HG03442 (cell line): ENCODE results near the gene RAB36.
"Not testable (repeated sequence)": the region's sequence is repeated elsewhere in the genome, so short reads cannot be mapped to it uniquely, and the experiment has no call there.

ENCODE experiments used
- ATAC-seq: cut with Tn5 transposase; IDR thresholded peaks from one replicate; pipeline ENCODE4 v1.9.1; 2021; ENCODE audit warnings: mild to moderate bottlenecking, moderate library complexity; ENCODE audit not compliant: unreplicated experiment

The RAB36 gene

DNA sequence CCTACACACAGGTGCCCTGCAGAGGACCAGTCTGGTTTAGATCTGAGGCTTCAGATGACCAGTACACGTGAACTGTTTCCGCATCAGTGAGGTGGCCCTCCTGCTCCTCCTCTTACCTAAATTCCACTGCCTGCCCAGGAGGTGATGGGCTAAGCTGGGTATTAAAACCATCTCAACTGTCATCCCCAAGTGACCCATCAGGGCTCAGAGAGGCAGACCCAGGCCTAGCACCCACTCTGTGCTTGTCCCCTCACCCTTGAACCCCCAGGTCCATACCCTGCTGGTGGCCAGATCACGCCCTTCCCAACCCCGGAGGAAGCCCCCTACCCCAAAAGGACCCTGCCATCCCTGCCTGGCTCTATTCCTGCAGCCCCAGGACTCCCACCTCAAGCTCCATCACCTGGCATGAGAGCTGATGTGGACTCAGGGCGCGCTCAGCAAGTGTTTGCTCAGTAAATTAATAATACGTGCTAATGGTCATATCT is 24.8 kb upstream of the RAB36 start:
- no peak for ATAC-seq

DNA sequence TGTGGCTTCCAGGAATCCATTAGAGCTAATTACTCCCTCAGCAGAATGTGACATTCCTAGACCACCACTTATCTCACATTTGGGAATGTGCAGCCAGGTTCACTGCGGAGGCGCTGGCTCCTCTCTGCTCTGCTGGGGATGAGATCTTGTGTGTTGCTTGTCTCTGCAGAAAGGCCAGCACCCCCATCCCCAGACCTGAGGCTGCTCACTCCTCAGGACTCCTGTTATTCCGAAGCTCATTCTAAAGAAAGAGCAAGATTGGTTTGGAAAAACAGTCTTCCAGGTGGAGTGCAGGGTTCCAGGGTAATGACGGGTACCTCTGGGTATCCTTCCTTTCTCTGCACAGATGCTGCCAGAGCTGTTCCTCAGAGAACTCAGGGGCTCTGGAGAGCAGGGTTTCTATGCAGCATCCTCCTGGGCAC is 24.3 kb upstream of the RAB36 start:
- no peak for ATAC-seq

DNA sequence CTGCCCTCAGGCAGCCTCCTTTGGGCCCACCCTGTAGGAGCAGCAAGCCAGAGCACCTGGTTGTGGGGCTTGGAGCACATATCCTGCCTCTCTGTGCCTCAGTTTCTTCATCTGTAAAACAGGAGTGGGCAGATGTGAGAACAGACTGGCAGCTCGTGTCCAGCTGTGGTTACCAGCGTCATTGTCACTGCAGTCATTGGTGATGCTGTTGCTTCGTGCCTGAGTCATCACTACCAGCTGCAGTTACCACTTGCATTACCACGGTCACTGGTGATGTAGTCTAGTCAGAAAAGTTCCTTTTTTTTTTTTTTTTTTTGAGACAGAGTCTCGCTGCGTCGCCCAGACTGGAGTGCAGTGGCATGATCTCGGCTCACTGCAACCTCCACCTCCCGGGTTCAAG is 23.9 kb upstream of the RAB36 start:
- ATAC-seq, result no peak

DNA sequence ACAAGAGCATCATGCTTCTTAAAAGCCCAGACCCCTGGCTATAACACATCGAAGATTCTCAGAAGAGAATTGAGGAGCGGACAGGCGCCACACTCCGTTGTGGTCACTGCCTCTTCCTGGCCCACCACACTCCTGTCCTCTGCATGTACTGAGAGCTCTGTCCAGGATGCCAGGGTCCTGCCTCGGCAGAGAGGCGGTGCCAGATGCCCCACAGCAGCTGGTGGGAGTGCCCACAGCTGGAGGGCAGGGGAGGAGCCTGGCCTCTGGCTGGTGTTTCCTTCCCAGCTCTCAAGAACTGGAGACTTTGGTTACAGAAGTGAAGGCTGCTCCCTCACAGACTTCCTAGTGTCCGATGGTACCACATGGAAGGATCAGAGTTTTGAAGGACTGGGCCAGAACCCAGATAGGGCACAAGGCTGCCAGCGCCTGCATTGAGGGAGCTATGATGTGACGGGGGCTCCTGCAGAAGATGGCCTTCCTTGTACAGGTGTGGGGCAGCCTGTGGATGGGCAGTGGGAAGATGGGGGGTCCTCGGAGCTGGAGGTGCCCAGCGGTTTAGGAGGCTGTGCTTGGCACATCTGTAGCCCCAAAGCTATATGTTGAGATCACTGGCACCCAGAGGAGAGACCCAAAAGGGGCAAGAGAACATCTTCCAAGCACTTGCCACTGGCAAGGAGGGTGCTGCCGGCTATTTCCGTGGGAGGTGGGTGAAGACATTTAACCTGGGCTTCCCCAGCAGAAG is 22.9 kb upstream of the RAB36 start:
- ATAC-seq, result no peak

DNA sequence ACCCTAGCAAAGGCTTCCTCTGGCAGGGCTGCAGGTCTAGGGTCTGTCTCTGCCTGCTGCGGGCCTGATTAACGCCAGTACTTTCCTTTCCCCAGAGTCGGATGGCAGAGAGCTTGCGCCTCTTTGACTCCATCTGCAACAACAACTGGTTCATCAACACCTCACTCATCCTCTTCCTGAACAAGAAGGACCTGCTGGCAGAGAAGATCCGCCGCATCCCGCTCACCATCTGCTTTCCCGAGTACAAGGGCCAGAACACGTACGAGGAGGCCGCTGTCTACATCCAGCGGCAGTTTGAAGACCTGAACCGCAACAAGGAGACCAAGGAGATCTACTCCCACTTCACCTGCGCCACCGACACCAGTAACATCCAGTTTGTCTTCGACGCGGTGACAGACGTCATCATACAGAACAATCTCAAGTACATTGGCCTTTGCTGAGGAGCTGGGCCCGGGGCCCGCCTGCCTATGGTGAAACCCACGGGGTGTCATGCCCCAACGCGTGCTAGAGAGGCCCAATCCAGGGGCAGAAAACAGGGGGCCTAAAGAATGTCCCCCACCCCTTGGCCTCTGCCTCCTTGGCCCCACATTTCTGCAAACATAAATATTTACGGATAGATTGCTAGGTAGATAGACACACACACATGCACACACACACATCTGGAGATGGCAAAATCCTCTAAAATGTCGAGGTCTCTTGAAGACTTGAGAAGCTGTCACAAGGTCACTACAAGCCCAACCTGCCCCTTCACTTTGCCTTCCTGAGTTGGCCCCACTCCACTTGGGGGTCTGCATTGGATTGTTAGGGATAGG is 22.1 kb upstream of the RAB36 start:
- ATAC-seq, result no peak

DNA sequence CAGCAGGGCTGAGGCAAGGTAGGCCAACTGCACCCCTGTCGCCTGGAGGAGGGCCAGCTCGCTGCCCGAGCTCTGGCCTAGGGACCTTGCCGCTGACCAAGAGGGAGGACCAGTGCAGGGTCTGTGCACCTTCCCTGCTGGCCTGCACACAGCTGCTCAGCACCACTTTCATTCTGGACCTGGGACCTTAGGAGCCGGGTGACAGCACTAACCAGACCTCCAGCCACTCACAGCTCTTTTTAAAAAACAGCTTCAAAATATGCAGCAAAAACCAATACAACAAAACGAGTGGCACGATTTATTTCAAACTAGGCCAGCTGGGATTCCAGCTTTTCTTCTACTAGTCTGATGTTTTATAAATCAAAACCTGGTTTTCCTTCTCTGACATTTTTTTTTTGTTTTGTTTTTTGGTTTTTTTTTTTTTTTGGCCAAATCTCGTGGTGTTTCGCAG is 21.4 kb upstream of the RAB36 start:
- ATAC-seq, result no peak

DNA sequence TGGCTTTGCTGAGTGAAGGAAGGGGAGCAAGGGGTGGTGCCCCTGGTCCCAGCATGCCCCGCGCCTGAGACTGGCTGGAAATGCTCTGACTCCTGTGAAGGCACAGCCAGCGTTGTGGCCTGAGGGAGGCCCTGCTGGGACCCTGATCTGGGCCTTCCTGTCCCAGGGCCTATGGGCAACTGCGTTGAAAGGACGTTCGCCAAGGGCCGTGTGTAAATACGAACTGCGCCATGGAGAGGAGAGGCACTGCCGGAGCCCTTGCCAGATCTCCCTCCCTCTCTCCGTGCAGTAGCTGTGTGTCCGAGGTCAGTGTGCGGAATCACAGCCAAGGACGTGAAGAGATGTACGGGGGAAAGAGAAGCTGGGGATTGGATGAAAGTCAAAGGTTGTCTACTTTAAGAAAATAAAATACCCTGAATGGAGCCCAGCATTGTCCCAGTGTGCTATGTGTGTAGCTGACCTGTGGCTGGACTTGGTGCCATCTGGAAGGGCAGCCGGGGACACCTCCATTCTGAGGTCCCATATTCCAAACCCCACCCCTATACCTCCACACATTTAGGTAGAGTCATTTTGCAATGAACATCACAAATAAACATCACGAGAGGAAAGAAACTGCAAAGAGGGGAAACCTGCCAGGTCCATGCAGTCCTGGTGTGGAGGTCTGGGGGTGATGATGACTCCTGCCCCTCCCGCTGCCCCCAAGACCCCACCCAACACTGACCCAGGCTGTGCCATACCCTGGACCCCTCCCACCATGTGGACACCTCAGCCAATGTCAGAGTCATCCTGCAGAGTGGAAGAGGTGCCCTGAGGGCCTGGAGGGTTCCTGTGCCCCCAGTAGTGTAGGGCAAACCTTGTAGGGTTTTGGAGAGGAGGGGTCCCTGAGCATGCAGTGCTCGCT is 20.4 kb upstream of the RAB36 start:
- ATAC-seq, result no peak

DNA sequence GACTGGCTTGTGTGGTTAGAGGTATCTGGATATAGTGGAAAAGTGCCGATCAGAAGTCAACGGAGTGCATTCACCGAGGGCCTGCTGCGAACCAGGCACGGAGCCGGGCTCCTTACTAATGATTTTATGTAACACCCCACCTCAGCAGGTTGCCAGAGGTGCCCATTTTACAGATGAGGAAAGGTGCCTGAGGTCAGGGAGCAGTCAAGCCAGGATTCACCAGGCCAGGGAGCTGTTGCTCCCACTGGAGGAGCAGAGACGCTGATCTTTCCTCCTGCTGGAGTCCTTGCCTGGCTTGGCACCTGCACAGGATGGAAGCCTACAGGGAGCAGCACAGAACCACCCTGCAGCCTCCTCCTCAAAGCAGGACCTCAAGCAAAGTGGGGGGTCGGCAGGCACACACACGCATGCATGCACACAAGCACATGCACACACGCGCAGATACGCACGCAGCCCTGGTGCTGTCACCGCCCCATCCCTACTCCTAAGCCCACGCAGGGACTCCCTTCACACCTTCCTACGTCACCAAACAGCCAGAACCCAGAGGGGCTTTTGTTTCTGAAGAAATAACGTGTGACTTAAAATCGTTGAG is 19.7 kb upstream of the RAB36 start:
- no peak for ATAC-seq

DNA sequence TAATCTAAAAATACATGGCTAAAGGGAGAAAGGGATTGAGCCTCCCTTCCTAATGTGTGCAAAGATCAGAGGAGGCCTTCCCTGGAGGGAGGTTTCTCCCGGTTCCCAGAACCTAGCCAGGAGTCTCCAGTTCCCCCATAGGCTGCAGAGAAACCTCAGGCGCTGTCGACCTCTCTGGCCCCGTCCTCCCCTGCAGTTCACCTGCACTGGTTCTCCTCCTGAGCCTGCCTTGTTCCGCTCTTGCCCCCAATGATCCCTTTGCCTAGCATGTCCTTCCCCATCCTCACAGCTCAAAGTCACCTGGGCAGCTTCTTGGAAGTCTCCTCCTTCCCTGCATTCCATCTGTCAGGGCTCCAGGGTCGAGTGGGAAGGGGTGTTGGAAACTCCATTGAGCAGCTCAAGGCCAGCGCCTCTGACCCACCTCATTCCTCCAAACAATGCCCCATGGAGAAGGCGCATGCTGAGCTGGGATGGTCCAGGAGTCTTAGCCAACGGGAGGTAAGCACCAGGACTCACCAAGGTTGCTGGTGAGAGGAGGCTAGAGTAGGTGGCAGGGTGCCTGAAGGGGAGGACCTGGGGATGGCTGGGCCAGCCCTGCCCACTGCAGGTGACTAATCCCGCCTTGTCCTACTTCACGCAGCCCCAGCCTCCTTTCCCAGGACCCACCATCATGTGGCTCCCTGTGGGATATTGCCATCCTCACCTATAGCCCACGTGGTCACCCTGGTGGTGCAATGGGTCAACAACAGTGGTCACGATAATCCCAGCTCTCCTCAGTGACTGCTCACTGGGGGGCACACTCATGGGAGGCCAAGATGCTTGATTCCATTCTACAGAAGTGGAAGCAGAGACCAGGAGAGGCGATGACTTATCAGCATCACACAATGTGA is 18.9 kb upstream of the RAB36 start:
- no peak for ATAC-seq

DNA sequence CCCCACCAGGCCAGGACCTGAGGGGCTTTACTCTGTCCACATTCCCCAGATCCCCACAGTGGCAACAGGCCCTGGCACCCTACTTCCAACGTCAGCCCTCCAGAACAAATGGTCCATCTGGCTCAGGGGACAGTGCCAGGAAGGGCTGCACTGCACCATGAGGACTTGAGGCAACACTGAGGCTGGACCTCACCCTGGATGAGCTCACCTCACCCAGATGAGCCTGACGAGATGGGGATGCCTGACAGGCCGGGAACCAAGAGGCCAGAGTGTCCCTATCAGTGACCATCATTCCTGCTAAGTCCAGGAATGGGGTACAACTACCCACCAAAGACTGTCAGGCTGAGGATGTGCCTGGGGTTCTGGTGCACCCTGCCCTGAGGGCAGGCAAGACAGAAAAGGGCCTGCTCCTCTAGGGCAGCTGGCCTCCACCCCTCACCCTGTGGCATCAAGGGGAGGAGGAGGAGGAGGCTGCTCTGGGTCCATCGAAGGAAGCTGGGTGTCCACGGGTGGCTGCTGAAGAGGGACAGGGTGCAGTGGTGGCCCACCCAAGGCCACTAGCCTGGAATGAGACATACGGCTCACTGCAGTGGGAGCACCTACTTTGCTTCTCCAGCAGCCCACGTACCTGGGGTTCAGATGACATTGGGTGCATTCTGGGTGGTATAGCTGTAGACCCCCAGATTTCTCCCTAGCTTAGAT is 18.1 kb upstream of the RAB36 start:
- no peak for ATAC-seq

DNA sequence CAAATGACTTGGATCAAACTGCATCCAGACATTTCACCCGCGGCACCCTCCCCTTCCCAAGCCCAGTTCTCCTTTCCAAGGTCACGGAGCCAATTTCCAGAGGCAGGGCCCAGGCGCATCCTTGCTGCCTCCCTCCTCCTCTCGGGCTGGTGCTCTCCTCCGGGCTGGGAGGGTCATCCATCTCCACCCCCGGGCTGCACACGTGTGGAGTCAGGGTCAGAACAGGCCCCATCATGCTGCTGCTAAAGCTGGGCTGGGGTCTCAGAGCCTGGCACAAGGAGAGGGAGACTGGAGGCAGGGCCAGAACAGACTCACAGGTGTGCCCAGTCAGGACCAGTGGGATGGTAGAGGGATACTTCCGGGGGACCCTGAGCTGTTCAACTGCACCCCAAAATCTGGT is 17.5 kb upstream of the RAB36 start:
- ATAC-seq, result no peak

DNA sequence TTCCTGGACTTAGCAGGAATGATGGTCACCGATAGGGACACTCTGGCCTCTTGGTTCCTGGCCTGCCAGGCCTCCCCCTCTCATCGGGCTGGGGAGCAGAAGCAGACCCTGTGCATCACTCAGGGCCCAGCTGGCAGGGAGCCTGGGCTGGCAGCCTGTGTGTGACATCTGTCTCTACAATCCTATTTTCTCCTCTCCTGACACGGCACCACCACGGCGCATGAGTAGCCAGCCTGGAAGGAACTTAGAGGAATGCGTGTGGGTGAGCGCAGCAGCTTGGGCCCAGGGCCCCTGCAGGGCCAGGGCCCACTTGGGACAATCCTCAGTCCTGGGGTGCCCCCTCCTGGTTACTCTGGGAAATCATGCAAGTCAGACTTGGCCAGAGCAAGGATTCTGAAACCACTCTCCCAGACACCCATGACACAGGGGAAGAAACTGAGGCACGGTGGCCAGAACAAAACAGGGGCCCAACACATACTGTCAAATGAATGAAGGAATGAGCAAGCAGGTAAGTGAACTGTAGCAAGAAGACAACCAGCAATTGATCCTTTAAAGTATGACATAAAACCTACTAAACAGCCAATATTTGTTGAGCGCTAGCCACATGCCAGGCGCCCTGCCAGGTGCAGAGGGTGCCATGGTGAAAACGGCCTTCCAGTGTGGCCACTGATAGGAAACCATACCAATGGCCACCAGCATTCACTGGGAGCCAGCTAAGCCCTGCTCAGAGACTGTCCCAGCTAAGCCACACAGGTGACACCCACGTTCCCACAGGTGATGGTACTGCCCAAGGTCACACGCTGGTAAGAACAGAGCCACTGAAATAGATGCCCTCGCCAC is 16.8 kb upstream of the RAB36 start:
- no peak for ATAC-seq

DNA sequence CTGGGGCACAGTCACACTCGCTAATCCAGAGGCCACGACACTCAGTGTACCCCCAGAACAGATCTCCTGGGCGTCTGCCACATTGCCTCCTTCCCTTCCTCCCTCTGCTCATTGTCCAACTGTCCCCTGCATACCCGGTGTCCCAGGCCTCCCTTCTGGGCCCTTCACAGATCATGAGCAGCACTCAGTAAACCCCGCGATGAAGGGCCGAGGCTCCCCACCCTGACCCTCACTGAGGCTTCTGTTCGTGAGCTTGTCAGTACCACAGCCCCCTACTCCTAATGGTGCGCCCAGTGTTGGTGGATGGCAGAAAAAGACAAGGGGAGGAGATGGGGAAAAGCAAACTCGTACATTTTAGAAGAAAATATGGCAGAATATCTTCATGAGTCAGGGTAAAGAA is 16.1 kb upstream of the RAB36 start:
- no peak for ATAC-seq

DNA sequence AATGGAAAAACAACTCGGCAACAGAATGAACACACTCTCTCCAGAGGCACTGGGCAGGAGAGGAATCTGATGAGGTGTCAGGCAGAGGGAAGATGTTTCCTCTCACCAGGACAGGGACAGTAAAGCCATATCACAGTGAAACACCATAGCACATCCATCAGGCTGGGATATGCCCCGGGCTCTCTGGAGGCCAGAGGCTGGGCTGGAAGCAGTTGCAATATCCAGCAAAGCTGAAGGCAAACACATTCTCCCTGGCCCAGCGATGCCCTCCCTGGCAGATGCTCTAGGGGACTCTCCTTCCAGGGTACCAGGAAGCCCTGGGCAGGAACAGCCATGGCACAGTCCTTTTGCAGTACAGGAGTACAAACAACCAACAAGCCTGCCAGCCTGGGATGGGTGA is 14.6 kb upstream of the RAB36 start:
- ATAC-seq, result no peak

DNA sequence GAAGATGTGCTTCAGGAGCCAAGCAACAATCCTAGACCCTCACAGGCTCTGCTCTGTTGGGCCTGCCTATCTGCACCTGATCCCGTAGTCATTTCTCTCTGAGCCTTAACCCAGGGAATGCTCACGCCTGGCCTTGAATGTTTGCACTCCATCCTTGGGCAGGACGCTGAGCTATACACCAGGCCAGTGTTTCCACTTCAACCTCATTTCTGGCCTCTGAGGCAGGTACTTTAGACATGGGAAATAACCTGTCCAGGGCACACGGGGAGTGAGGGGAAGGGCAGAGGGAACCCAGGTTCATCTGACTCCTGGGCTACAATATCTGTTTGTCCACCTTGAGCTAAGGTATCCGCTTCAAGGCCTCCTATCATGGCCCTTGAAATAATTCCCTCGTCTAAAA is 13.3 kb upstream of the RAB36 start:
- ATAC-seq, result no peak

DNA sequence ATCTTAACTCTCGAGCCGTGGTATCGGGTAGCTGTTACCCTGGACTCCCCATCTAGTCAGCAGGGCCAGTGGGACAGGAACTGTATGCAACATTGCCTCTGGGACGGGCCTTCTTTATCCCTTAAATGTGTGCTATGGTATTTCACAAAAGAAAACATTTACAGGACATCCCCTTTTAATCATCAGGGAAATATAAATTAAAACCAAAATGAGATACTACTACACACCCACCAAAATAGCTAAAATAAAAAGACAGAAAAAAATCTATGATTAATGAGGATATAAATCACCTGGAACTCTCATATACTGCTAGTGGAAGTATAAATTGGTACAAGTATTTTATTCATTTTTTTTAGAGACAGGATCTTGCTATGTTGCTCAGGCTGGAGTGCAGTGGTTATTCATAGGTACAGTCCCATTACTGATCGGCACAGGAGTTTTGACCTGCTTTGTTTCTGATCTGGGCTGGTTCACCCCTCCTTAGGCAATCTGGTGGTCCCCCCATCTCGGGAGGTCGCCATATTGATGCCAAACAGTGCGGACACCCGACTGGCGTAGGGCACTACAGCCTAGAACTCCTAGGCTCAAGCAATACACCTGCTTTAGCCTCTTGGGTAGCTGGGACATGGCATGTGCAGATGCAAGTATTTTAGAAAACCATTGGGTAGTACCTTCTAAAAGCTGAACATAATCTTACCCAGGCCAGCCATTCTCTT is 12.7 kb upstream of the RAB36 start:
- ATAC-seq, result no peak

DNA sequence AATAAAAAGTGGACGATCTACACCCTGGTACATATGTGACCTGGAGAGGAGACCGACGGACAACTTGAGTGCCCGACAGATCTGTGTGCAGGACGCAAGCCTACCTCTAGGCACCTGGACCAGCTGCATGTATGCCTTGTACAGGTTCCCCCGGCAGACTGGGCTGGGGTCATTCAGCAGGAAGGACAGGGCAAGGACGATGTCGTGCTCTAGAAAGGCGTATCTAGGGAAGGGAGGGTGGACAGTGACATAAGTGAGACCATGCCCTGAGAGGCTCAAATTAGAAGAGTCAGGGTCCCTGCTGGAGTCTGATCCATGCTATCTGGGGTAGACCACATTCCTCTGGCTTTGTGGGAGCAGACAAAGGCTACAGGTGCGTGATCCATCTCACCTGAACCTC is 11.4 kb upstream of the RAB36 start:
- ATAC-seq, result no peak

DNA sequence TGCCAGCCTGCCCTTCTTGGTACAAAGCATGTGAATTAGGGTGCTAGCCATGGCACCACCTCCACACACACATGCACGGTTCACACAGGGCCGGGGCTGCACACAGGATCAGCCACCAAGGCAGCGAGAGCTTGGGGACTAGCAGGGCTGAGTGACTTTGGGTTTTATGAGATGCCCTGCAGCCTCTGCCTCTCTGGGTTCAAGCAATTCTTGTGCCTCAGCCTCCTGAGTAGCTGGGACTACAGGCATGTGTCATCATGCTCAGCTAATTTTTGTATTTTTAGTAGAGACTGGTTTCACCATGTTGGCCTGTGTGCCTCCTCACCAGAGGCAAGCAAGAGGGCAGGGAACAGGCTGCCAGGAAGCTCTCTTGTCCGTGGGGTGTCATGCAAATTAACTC is 8.3 kb upstream of the RAB36 start:
- not testable (repeated sequence) for ATAC-seq
